ENCODE results near the gene ASIC4.

The ASIC4 gene

GRCh38 chr2:219488149-219488843 lies 26.0 kb upstream of the ASIC4 start:
- no peak overlapping the region for H3K4me3 ChIP-seq (ENCODE audit: low read depth, low read length)
- no peak for DNase-seq (ENCODE audit: low read depth)
- TF ChIP-seq CTCF (IDR thresholded peaks at IDR 0.05; ENCODE audit: low read depth, low read length, missing control alignments): no peak
- in situ Hi-C loops (cut with HindIII; ENCODE audit: low sequenced_read_pairs): no loop called here

- TF ChIP-seq CTCF (IDR thresholded peaks at IDR 0.05; ENCODE audit: low read depth, low read length, missing control alignments): no peak
- no peak for DNase-seq (ENCODE audit: low read depth)
- H3K4me3 ChIP-seq (ENCODE audit: low read depth, low read length): no peak overlapping the region
- in situ Hi-C loops (cut with HindIII; ENCODE audit: low sequenced_read_pairs): no loop called here
These were observed 25.5 kb upstream of the ASIC4 start for GRCh38 chr2:219488844-219489194.

DNA sequence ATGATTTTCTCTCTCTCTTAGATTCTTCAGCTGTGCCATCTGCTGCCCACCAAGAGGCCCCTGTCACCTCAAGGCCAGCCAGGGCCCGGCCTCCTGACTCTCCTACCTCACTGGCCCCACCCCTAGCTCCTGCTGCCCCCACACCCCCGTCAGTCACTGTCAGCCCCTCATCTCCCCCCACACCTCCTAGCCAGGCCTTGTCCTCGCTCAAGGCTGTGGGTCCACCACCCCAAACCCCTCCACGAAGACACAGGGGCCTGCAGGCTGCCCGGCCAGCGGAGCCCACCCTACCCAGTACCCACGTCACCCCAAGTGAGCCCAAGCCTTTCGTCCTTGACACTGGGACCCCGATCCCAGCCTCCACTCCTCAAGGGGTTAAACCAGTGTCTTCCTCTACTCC lies 25.0 kb upstream of the ASIC4 start:
- no peak for TF ChIP-seq CTCF (IDR thresholded peaks at IDR 0.05; ENCODE audit: low read depth, low read length, missing control alignments)
- in situ Hi-C loops (cut with HindIII; ENCODE audit: low sequenced_read_pairs): no loop called here
- DNase-seq (ENCODE audit: low read depth): no peak
- no peak overlapping the region for H3K4me3 ChIP-seq (ENCODE audit: low read depth, low read length)

- no peak for DNase-seq (ENCODE audit: low read depth)
- TF ChIP-seq CTCF (IDR thresholded peaks at IDR 0.05; ENCODE audit: low read depth, low read length, missing control alignments): no peak
- in situ Hi-C loops (cut with HindIII; ENCODE audit: low sequenced_read_pairs): no loop called here
These were observed 24.1 kb upstream of the ASIC4 start for GRCh38 chr2:219490186-219490585.

GRCh38 chr2:219490600-219491130 lies 23.6 kb upstream of the ASIC4 start:
- TF ChIP-seq CTCF (IDR thresholded peaks at IDR 0.05; ENCODE audit: low read depth, low read length, missing control alignments): no peak
- no peak overlapping the region for H3K4me3 ChIP-seq (ENCODE audit: low read depth, low read length)
- no peak for DNase-seq (ENCODE audit: low read depth)
- in situ Hi-C loops (cut with HindIII; ENCODE audit: low sequenced_read_pairs): no loop called here

More at GRCh38 chr2:219490186-219490585, 24.1 kb upstream of the ASIC4 start:
- H3K4me3 ChIP-seq (ENCODE audit: low read depth, low read length): no peak overlapping the region

DNA sequence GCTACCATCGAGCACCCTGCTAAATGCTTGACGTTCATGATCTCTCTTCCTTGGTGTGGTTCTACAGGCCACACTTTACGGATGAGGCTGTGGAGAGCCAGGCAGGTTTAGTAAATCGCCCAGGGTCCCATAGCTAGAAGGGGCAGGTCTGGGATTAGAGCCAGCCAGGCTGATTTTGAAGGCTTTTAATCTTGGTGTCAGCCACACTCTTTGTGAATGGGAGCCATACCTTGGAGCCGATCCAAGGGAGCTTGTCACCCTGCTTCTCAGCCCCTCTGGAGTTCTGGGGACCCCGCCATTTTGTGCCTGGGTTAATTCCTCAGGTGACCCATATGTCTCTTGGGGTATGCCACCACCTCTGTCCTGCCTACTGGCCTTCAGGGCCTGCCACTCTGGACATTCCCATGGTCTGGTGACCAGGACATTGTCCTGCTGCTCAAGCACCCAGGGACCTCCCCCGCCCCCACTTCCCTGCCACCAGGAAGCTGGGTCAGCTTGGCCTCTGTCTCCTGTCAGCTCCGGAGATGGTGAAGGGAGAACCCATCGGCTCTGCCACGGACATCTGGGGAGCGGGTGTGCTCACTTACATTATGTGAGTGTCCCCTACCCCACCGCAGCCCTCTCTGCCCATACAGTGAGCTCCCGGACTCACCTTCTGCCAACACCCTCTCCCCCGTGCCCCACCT lies 22.9 kb upstream of the ASIC4 start:
- no peak for DNase-seq (ENCODE audit: low read depth)
- H3K4me3 ChIP-seq (ENCODE audit: low read depth, low read length): no peak overlapping the region
- in situ Hi-C loops (cut with HindIII; ENCODE audit: low sequenced_read_pairs): no loop called here
- no peak for TF ChIP-seq CTCF (IDR thresholded peaks at IDR 0.05; ENCODE audit: low read depth, low read length, missing control alignments)
